ENCODE measurements around the gene ATOSA. TPM values are rescaled to one million over a fixed set of nuclear protein-coding genes. Genes with fewer than 3 reads are reported as not detected.

The ATOSA gene
- total RNA-seq, 2 experiments from 2014 or later: 137 TPM

- no peaks in the 10 kb centered on the region for H3K4me1 ChIP-seq (ENCODE audit: insufficient read depth, low read length)
- Mint-ChIP-seq H3K27ac (peak overlapping the region; percentile 43), H3K4me3 (no peak overlapping the region), H3K27me3 (no peaks in the 10 kb centered on the region), H3K9me3 (no peaks in the 10 kb centered on the region), H3K36me3 (ENCODE audit: low read depth) (peaks cover 78% of the 10 kb centered on the region), H3K4me1 (ENCODE audit: low read depth) (peaks cover 22% of the 10 kb centered on the region)
- H3K27ac ChIP-seq (ENCODE audit: low read depth in 1 of 2, low read length in 2 of 2): no peak overlapping the region
- ATAC-seq (ENCODE audit: poor library complexity): no peak
- ChIA-PET POLR2A (interaction anchor here (0.9 kb wide), 1 partner anchor 28 kb away, joined by 3 read pairs; the partner anchor contains the start of gene ATOSA), CTCF (interaction anchor here (0.9 kb wide), 1 partner anchor 83 kb away, joined by 3 read pairs; no protein-coding TSS in a partner anchor)
- no peak for DNase-seq
- no peaks in the 10 kb centered on the region for H3K9me3 ChIP-seq (ENCODE audit: control insufficient read depth in 1 of 2, insufficient read depth in 1 of 2, low read length in 2 of 2)
- no peaks in the 10 kb centered on the region for H3K27me3 ChIP-seq (ENCODE audit: control insufficient read depth in 1 of 2, insufficient read depth in 2 of 2, low read length in 2 of 2)
- H3K4me3 ChIP-seq (ENCODE audit: low read length): no peak overlapping the region
- H3K36me3 ChIP-seq (ENCODE audit: insufficient read depth, low read length): peaks cover 50% of the 10 kb centered on the region
- no peak for TF ChIP-seq CTCF (IDR thresholded peaks at IDR 0.05)
- intact Hi-C loops (cut with DNase I, micrococcal nuclease): loop anchor here in 1 of 2 experiments (2.0 kb wide), 1 partner anchor 16 kb away; no protein-coding TSS in a partner anchor
These were observed 28.1 kb downstream of the ATOSA start for GRCh38 chr15:52651114-52651513.

DNA sequence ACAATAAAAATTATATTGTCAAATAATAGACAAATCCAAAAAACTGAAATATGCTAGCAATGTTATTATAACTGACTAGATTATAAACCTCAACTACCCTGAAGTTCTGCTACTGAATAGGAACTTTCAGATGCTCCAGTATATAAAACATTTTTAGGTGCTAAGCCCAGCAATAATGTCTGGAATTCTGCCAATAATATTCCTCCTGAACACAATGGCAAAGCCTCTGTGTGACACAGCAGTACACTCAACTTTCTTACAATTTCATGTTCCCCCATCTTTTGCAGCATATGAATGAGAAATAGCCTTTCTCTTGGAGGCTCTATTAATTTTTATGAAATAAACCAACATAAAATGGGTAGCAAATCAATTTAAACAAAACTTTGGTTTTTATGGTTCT is 29.5 kb downstream of the ATOSA start:
- H3K4me1 ChIP-seq (ENCODE audit: insufficient read depth, low read length): no peaks in the 10 kb centered on the region
- intact Hi-C loops (cut with DNase I, micrococcal nuclease): loop anchor here in 1 of 2 experiments (2.0 kb wide), 1 partner anchor 17 kb away; no protein-coding TSS in a partner anchor
- Mint-ChIP-seq H3K9me3 (no peaks in the 10 kb centered on the region), H3K36me3 (ENCODE audit: low read depth) (peaks cover 76% of the 10 kb centered on the region), H3K27ac (no peak overlapping the region), H3K4me3 (no peak overlapping the region), H3K4me1 (ENCODE audit: low read depth) (peaks cover 22% of the 10 kb centered on the region), H3K27me3 (no peaks in the 10 kb centered on the region)
- H3K27me3 ChIP-seq (ENCODE audit: control insufficient read depth in 1 of 2, insufficient read depth in 2 of 2, low read length in 2 of 2): no peaks in the 10 kb centered on the region
- H3K4me3 ChIP-seq (ENCODE audit: low read length): no peak overlapping the region
- CTCF ChIA-PET: no interaction called here
- H3K36me3 ChIP-seq (ENCODE audit: insufficient read depth, low read length): peaks cover 43% of the 10 kb centered on the region
- H3K9me3 ChIP-seq (ENCODE audit: control insufficient read depth in 1 of 2, insufficient read depth in 1 of 2, low read length in 2 of 2): no peaks in the 10 kb centered on the region
- DNase-seq (no peak), ATAC-seq (ENCODE audit: poor library complexity) (no peak)
- POLR2A ChIA-PET: no interaction called here
- no peak overlapping the region for H3K27ac ChIP-seq (ENCODE audit: low read depth in 1 of 2, low read length in 2 of 2)
- TF ChIP-seq CTCF (IDR thresholded peaks at IDR 0.05): no peak

- Histone ChIP-seq H3K4me3 (ENCODE audit: low read length) (no peak overlapping the region), H3K9me3 (ENCODE audit: control insufficient read depth in 1 of 2, insufficient read depth in 1 of 2, low read length in 2 of 2) (no peaks in the 10 kb centered on the region), H3K4me1 (ENCODE audit: insufficient read depth, low read length) (no peaks in the 10 kb centered on the region), H3K27ac (ENCODE audit: low read depth in 1 of 2, low read length in 2 of 2) (no peak overlapping the region), H3K36me3 (ENCODE audit: insufficient read depth, low read length) (peaks cover 36% of the 10 kb centered on the region), H3K27me3 (ENCODE audit: control insufficient read depth in 1 of 2, insufficient read depth in 2 of 2, low read length in 2 of 2) (no peaks in the 10 kb centered on the region)
- H3K27ac Mint-ChIP-seq: no peak overlapping the region
- POLR2A ChIA-PET: no interaction called here
- H3K9me3 Mint-ChIP-seq: no peaks in the 10 kb centered on the region
- ATAC-seq (ENCODE audit: poor library complexity) (no peak), DNase-seq (no peak)
- CTCF ChIA-PET: no interaction called here
- no peak overlapping the region for H3K4me3 Mint-ChIP-seq
- intact Hi-C loops (cut with DNase I, micrococcal nuclease): no loop called here
- no peak for TF ChIP-seq CTCF (IDR thresholded peaks at IDR 0.05)
- H3K36me3 Mint-ChIP-seq (ENCODE audit: low read depth): peaks cover 69% of the 10 kb centered on the region
- no peaks in the 10 kb centered on the region for H3K27me3 Mint-ChIP-seq
- H3K4me1 Mint-ChIP-seq (ENCODE audit: low read depth): peaks cover 22% of the 10 kb centered on the region
These were observed 33.3 kb downstream of the ATOSA start for GRCh38 chr15:52645916-52646315.
